PFSK-1 (cell line): ENCODE results near the gene ANKRD1. TPM values are rescaled to one million over a fixed set of nuclear protein-coding genes. Genes with fewer than 3 reads are reported as not detected.

Source experiments
- FOXP2 ChIP-seq: optimal IDR thresholded peaks from 2 replicates; pipeline ENCODE3; 2011; ENCODE audit warnings: borderline replicate concordance, control low read depth, inconsistent platforms; ENCODE audit not compliant: insufficient read depth; ENCODE audit errors: extremely low read length, extremely low read depth
- POLR2AphosphoS5 ChIP-seq: IDR thresholded peaks from 2 replicates; pipeline ENCODE4 v1.6.1; 2012; ENCODE audit warnings: low read depth, mild to moderate bottlenecking, control low read depth, low read length, moderate library complexity
- REST ChIP-seq, 2 experiments: IDR thresholded peaks; 2 replicates each; pipeline versions ENCODE4 v1.6.1 to v1.8.0; 2011 to 2012; ENCODE audit warnings: low read depth in 2 of 2, low read length in 2 of 2, control low read depth in 1 of 2, inconsistent platforms in 1 of 2, mild to moderate bottlenecking in 1 of 2, moderate library complexity in 1 of 2; ENCODE audit not compliant: insufficient read depth in 1 of 2
- SIN3A ChIP-seq: IDR thresholded peaks from 2 replicates; pipeline ENCODE4 v1.6.1; 2012; ENCODE audit warnings: mild to moderate bottlenecking, low read length, moderate library complexity, borderline replicate concordance; ENCODE audit not compliant: insufficient read depth
- TAF1 ChIP-seq: IDR thresholded peaks from 2 replicates; pipeline ENCODE4 v1.6.1; 2012; ENCODE audit warnings: low read length, control low read depth, borderline replicate concordance; ENCODE audit not compliant: insufficient read depth
- polyA plus RNA-seq: library from polyadenylated mRNA; unstranded; fragments of >200 nt; gene quantifications from one replicate; pipeline ENCODE4 v1.2.1, GENCODE V29; 2012; ENCODE audit warnings: low read depth, missing spikeins; ENCODE audit not compliant: insufficient read length

Gene ANKRD1
- polyA plus RNA-seq: not detected

DNA sequence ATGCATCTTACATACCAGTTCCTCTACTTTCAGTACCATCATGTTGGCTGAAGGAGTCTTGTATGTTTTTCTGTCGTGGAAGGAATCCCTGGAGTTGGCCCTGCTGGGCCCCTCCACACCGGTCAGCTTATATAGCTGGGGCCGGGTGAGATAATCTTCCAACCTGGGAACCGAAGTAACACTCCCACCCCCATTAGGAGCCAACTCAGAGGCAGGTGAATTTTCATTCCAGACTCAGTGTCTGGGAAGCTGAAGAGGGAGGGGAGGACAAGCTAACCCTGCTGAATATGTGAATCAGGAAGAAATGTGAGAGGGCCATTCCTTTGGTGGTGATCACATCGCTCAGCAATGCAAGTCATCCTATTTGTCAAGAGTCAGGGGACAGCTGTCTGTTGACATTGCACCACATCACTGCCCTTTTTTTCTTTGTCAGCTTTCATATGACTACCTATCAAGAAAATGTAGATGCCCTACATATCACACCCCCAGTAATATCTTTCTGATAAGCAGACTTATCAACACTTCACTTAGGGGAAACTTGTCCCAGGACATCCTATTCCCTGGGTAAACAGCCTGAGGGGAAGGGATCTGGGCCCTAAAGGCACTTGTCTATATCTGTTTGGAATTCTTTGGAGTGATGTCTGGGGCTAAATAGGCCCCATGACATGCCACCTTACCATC, at the start of gene ANKRD1:
ANKRD1 (minus strand) TSS at position 102 of the 681 bp plus-strand sequence; CDS start at position 42, 60 bp downstream.
- TF ChIP-seq POLR2AphosphoS5 (no peak), SIN3A (no peak), TAF1 (no peak), REST (IDR thresholded peaks at IDR 0.05; ENCODE audit: insufficient read depth in 1 of 2, low read depth in 2 of 2, low read length in 2 of 2) (no peak)

DNA sequence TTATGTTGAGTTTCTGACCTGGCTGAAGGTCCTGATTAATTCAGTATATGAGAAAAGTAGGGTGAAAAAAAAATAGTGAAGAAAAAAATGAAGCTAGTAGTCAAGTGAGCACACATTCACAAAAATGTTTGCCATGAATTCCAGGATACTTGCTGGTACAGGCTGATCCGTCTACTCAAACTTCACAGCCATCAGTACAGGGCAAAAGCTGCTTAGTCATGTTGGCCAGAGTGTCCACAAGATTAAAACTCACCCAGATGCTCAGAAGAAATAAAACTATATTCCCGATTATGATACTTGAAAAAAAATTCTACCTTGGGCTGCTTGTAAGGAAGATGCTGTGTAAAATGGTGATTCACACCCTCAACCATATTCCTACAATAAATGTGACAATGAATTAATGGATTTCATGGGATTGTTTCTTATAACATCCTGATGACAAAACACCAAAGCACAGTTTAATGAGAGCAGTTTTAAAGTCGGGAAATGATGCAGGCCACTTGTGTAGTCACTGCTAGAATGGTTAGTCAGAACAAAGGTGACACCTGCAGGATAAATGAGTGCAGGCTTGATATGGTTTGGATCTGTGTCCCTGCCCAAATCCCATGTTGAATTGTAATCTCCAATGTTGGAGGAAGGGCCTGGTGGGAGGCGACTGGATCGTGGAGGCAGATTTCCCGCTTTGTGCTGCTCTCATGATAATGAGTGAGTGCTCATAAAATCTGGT, 49.2 kb upstream of the ANKRD1 start:
- TF ChIP-seq REST (IDR thresholded peaks at IDR 0.05; ENCODE audit: insufficient read depth in 1 of 2, low read depth in 2 of 2, low read length in 2 of 2): no peak
- TF ChIP-seq SIN3A: no peak
- no peak for TF ChIP-seq FOXP2
- TF ChIP-seq POLR2AphosphoS5: no peak
- no peak for TF ChIP-seq TAF1

DNA sequence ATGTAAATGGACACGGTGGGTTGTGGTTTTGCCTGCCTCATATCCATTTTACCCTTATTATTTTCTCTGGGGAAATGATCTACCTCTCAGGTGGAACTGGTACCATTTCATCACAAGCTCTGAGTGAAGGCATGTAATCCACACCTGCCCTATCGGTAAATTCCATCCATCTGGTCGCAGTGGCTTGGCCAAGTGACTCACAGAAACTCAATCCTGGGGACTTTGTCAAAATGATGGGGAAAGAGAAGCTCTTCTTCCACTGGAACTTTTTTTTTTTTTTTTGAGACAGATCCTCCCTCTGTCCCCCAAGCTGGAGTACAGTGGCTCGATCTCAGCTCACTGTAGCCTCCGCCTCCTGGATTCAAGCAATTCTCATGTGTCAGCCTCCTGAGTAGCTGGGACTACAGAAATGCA, 48.2 kb upstream of the ANKRD1 start:
- no peak for TF ChIP-seq REST (IDR thresholded peaks at IDR 0.05; ENCODE audit: insufficient read depth in 1 of 2, low read depth in 2 of 2, low read length in 2 of 2)
- TF ChIP-seq SIN3A: no peak

GRCh38 chr10:90968328-90969081, 47.6 kb upstream of the ANKRD1 start:
- TF ChIP-seq SIN3A (no peak), POLR2AphosphoS5 (no peak)

GRCh38 chr10:90967865-90968264, 47.0 kb upstream of the ANKRD1 start:
- no peak for TF ChIP-seq FOXP2
- no peak for TF ChIP-seq REST (IDR thresholded peaks at IDR 0.05; ENCODE audit: insufficient read depth in 1 of 2, low read depth in 2 of 2, low read length in 2 of 2)
- no peak for TF ChIP-seq POLR2AphosphoS5
- no peak for TF ChIP-seq TAF1
- no peak for TF ChIP-seq SIN3A
